ENCODE measurements around the gene SLC2A9. TPM values are rescaled to one million over a fixed set of nuclear protein-coding genes. Genes with fewer than 3 reads are reported as not detected.
"Not testable (repeated sequence)": the region's sequence is repeated elsewhere in the genome, so short reads cannot be mapped to it uniquely, and the experiment has no call there.

SLC2A9 gene
- total and polyA plus RNA-seq, 2 experiments from 2014 or later = 6.2 to 7.8 TPM

DNA sequence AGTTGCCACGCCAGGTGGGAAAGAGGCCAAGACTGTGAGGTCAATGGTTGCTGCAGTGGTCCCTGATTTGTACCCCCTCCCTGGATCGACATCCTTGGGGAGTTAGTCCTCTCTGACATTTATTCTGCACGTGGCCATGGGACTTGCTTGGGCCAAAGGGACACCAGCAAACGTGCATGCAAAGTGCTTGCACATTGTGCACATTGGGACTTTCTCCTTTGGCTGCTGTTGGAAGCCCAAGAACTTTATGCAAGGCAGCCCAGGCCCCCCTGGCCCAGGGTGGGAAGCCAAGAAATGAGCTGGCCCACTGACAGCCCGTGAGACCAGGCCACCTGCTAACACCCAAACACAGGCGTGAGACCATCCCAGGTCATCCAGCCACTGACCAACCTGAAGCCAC lies 38.1 kb downstream of the SLC2A9 start:
- DNase-seq (ENCODE audit: low spot score) = no peak
- no peaks in the 10 kb centered on the region for H4K20me1 ChIP-seq (ENCODE audit: insufficient read depth, poor library complexity, severe bottlenecking)
- no peaks in the 10 kb centered on the region for H3K9me3 ChIP-seq (ENCODE audit: low read depth)
- H3K27ac ChIP-seq = no peak overlapping the region
- H3K9me2 ChIP-seq (replicated peaks; ENCODE audit: insufficient read depth) = no peaks in the 10 kb centered on the region
- no peak overlapping the region for H2AFZ ChIP-seq
- H3K79me2 ChIP-seq = no peaks in the 10 kb centered on the region
- H3K4me3 ChIP-seq = no peak overlapping the region
- H3K27me3 ChIP-seq = no peaks in the 10 kb centered on the region
- WGBS (ENCODE audit: low lambda C conversion rate, missing lambda C conversion rate) = 82% methylated on average over 6 of the region's 6 CpGs
- no peak overlapping the region for H3K4me2 ChIP-seq
- H3K36me3 ChIP-seq (replicated peaks; ENCODE audit: insufficient read depth, low read depth) = no peaks in the 10 kb centered on the region
- no peak for TF ChIP-seq EZH2 (IDR thresholded peaks at IDR 0.05; ENCODE audit: borderline replicate concordance)
- TF ChIP-seq EZH2phosphoT487 (IDR thresholded peaks at IDR 0.05; ENCODE audit: low read depth, severe bottlenecking, unreplicated experiment) = no peak
- TF ChIP-seq, protein P1, sequence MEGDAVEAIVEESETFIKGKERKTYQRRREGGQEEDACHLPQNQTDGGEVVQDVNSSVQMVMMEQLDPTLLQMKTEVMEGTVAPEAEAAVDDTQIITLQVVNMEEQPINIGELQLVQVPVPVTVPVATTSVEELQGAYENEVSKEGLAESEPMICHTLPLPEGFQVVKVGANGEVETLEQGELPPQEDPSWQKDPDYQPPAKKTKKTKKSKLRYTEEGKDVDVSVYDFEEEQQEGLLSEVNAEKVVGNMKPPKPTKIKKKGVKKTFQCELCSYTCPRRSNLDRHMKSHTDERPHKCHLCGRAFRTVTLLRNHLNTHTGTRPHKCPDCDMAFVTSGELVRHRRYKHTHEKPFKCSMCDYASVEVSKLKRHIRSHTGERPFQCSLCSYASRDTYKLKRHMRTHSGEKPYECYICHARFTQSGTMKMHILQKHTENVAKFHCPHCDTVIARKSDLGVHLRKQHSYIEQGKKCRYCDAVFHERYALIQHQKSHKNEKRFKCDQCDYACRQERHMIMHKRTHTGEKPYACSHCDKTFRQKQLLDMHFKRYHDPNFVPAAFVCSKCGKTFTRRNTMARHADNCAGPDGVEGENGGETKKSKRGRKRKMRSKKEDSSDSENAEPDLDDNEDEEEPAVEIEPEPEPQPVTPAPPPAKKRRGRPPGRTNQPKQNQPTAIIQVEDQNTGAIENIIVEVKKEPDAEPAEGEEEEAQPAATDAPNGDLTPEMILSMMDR (IDR thresholded peaks at IDR 0.05; ENCODE audit: poor library complexity) = no peak
- H3K4me1 ChIP-seq (ENCODE audit: insufficient read depth) = no peaks in the 10 kb centered on the region

DNA sequence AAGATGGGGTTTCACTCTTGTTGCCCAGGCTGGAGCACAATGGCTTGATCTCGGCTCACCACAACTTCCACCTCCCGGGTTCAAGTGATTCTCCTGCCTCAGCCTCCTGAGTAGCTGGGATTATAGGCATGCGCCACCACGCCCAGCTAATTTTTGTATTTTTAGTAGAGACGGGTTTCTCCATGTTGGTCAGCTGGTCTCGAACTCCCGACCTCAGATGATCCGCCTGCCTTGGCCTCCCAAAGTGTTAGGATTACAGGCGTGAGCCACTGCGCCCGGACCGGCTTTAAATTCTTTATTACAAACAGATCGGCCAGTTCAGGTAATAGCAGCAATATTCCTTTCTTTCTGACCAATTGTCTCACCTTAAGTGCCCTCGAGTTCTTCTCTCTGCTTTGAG lies 39.4 kb downstream of the SLC2A9 start:
- H3K9me2 ChIP-seq (replicated peaks; ENCODE audit: insufficient read depth) = not testable (repeated sequence)

DNA sequence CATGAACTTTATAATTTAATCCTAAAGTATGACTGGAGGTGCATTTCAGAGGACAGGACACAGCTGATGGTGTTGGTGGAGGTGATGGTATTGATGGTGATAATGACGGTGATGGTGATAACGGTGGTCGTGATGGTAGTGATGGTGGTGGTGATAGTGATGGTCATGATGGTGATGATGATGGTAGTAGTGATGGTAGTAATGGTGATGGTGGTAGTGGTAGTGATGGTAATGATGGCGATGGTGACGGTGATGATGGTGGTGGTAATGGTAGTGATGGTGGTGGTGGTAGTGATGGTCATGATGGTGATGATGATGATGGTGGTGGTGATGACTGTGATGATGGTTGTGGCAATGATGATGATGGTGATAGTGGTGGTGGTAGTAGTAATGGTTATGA lies 40.4 kb downstream of the SLC2A9 start:
- no peaks in the 10 kb centered on the region for H3K36me3 ChIP-seq (replicated peaks; ENCODE audit: insufficient read depth, low read depth)
- no peaks in the 10 kb centered on the region for H3K9me3 ChIP-seq (ENCODE audit: low read depth)
- H3K9me2 ChIP-seq (replicated peaks; ENCODE audit: insufficient read depth) = no peaks in the 10 kb centered on the region
- whole genome bisulfite sequencing (ENCODE audit: low lambda C conversion rate, missing lambda C conversion rate) = 98% methylated on average over 5 of the region's 5 CpGs
- TF ChIP-seq, protein P1 (IDR thresholded peaks at IDR 0.05; ENCODE audit: poor library complexity) = no peak
- H3K4me2 ChIP-seq = no peak overlapping the region
- no peaks in the 10 kb centered on the region for H3K79me2 ChIP-seq
- H3K27me3 ChIP-seq = no peaks in the 10 kb centered on the region
- H4K20me1 ChIP-seq (ENCODE audit: insufficient read depth, poor library complexity, severe bottlenecking) = no peaks in the 10 kb centered on the region
- H3K4me3 ChIP-seq = no peak overlapping the region
- H3K27ac ChIP-seq = no peak overlapping the region
- no peak for DNase-seq (ENCODE audit: low spot score)
- no peak overlapping the region for H2AFZ ChIP-seq
- no peaks in the 10 kb centered on the region for H3K4me1 ChIP-seq (ENCODE audit: insufficient read depth)

More for the DNA sequence above, 39.4 kb downstream of the SLC2A9 start:
- H2AFZ ChIP-seq; H3K79me2 ChIP-seq; H3K4me2 ChIP-seq; H3K9me3 ChIP-seq (ENCODE audit: low read depth); H3K27ac ChIP-seq; H4K20me1 ChIP-seq (ENCODE audit: insufficient read depth, poor library complexity, severe bottlenecking); DNase-seq (ENCODE audit: low spot score); H3K27me3 ChIP-seq; H3K4me1 ChIP-seq (ENCODE audit: insufficient read depth); H3K4me3 ChIP-seq; H3K36me3 ChIP-seq (replicated peaks; ENCODE audit: insufficient read depth, low read depth): not testable (repeated sequence)
- 93% methylated on average over 14 of the region's 14 CpGs for WGBS (ENCODE audit: low lambda C conversion rate, missing lambda C conversion rate)

DNA sequence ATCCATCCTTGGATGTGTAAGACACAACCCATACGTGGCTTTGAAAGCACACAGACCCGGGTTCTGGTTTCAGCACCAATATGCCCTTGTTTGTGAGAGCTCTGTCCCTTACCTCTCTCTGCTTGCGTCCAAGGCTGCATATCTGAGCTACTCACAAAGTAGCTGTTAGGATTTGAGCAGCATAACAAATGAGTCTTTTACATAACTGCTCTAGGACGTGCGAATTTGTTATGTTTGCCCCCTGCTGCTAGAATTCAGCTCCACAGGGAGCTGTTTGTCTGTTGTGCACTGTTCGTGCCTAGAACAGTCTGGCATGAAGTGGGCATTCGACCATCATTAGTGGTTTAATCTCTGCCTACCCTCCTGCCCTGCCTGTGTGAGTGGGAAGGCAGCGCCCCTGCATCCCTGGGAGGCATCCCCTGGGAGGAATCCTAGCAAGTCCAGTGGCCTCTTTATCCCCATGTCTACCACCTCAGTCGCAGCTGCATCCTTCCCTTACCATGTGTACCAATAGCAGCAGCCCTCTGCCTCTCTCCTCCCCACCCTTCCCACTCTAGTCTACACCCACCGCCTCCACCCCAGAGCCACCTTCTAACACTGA lies 42.1 kb downstream of the SLC2A9 start:
- DNase-seq (ENCODE audit: low spot score) = no peak
- Histone ChIP-seq H4K20me1 (ENCODE audit: insufficient read depth, poor library complexity, severe bottlenecking) (no peaks in the 10 kb centered on the region), H3K9me2 (replicated peaks; ENCODE audit: insufficient read depth) (no peaks in the 10 kb centered on the region), H2AFZ (no peak overlapping the region), H3K4me1 (ENCODE audit: insufficient read depth) (no peaks in the 10 kb centered on the region), H3K27me3 (no peaks in the 10 kb centered on the region), H3K9me3 (ENCODE audit: low read depth) (no peaks in the 10 kb centered on the region), H3K4me3 (no peak overlapping the region), H3K36me3 (replicated peaks; ENCODE audit: insufficient read depth, low read depth) (no peaks in the 10 kb centered on the region), H3K27ac (no peak overlapping the region), H3K4me2 (no peak overlapping the region), H3K79me2 (no peaks in the 10 kb centered on the region)
- TF ChIP-seq, protein P1 (IDR thresholded peaks at IDR 0.05; ENCODE audit: poor library complexity) = no peak
- no peak for TF ChIP-seq EZH2 (IDR thresholded peaks at IDR 0.05; ENCODE audit: borderline replicate concordance)
- TF ChIP-seq EZH2phosphoT487 (IDR thresholded peaks at IDR 0.05; ENCODE audit: low read depth, severe bottlenecking, unreplicated experiment) = no peak
- WGBS (ENCODE audit: low lambda C conversion rate, missing lambda C conversion rate) = 39% methylated on average over 10 of the region's 10 CpGs

All from hepatocyte (in vitro differentiated cells).